HG02642 (cell line): ENCODE measurements around the gene ZSWIM2.
"Not testable (repeated sequence)": the region's sequence is repeated elsewhere in the genome, so short reads cannot be mapped to it uniquely, and the experiment has no call there.

Experiments used
- ATAC-seq: cut with Tn5 transposase; IDR thresholded peaks from one replicate; pipeline ENCODE4 v1.9.1; 2021; ENCODE audit warnings: mild to moderate bottlenecking; ENCODE audit not compliant: unreplicated experiment, poor library complexity

The ZSWIM2 gene, protein sequence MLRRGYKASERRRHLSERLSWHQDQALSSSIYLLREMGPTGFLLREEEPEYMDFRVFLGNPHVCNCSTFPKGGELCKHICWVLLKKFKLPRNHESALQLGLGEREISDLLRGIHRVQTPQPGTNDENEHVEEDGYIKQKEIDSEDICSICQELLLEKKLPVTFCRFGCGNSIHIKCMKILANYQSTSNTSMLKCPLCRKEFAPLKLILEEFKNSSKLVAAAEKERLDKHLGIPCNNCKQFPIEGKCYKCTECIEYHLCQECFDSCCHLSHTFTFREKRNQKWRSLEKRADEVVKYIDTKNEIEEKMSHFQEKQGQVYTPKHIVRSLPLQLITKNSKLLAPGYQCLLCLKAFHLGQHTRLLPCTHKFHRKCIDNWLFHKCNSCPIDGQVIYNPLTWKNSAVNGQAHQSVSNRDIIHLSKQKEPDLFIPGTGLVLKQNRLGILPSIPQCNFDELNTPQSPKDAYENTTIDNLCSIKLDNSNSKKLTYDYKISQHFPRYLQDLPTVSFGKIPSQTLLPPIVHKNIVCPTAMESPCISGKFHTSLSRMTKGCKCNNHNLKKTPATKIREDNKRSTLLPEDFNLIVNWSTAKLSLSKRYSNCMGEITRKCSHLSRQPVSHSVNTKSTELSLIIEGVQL

DNA sequence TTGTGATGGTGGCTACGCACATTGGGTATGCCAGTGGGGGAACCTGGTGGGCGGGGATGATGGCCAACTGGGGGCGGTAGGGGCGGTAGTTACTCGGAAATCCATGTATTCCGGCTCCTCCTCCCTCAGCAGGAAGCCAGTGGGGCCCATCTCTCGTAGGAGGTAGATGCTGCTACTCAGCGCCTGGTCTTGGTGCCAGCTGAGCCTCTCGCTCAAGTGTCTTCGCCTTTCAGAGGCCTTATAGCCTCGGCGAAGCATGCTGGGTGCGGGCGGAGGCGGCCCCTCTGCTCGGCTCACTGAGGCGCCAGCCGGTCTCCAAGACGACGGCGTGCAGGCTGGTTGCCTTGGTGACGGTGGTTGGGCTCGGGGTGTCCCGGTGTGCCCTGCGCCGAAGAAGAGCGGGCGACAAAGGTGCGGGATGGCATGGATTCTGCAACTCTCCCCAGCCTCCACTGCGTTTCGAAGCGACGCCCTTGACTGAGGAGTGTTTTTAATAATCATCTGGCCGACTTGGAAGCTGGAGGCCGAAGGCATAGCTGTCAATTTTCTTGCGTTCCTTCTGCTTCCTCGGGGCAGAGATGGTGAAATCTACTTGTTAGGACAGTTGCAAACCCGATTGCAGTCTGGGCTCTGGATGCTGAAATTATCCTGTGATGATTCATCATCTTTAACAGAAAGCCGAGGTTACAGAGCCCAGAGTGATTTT is at the start of gene ZSWIM2:
Gene ZSWIM2, minus strand, starts transcription at position 298 of the 706 bp plus-strand sequence. Its CDS starts 40 bp downstream, at position 258.
- peak; percentile 89 for ATAC-seq

DNA sequence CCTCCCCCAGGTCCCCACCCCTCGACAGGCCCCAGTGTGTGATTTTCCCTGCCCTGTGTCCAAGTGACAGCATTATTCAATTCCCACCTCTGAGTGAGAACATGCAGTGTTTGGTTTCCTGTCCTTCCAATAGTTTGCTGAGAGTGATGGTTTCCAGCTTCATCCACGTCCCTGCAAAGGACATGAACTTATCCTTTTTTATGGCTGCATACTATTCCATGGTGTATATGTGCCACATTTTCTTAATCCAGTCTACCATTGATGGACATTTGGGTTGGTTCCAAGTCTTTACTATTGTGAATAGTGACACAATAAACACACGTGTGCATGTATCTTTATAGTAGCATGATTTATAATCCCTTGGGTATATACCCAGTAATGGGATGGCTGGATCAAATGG is 47.2 kb upstream of the ZSWIM2 start:
- ATAC-seq, result not testable (repeated sequence)

DNA sequence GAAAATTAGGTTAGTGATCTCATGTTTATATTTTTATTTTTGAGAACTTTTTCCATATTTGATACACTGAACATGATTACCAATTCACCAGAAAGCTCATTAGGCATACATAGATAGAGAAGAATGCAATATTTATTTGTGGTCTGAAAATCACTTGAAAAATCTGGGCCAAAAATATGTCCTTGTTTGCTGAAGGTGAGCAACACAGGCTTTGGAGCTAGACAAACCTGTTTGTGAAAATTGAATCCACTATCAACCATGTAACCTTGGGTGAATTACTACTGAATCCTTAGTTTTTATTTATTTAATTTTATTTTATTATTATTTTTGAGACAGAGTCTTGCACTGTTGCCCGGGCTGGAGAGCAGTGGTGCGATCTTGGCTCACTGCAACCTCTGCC is 46.5 kb upstream of the ZSWIM2 start:
- ATAC-seq, result no peak

DNA sequence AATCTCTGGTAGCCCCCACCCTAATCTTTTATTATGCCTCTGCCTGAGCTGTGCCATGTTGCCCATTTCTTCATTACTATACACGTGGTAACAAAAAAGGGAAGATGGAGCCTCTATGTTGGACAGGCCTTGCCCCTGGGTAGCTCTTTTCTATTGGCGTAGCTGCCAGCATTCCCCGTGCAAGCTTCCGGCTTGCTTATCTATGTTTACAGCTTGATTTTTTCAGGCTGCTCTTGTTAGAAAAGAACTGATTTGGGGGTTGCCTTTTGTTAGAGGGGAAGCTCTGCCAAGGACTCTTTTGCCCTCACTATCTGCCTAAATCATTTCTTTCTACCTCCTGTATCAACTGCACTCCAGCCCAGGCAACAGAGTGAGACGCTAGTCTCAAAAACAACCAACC is 45.5 kb upstream of the ZSWIM2 start:
- ATAC-seq, result no peak

DNA sequence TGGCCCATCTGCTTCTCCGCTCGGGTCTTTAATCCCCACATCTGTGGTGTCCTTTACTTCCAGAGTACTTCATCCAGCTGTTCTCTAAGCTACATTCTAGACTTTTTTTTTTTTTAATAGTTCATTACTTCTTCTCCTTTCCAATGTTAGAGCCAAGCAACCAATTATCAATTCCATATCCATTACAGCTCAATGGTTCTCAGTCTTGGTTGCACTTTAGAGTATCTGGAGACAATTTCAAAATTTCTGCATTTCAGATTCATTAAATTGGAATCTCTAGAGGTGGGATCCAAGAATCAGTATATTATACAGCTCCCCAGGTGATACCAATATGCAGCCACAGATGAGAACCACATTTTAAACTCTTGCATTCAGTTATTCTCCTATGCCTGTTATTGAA is 43.9 kb upstream of the ZSWIM2 start:
- no peak for ATAC-seq

DNA sequence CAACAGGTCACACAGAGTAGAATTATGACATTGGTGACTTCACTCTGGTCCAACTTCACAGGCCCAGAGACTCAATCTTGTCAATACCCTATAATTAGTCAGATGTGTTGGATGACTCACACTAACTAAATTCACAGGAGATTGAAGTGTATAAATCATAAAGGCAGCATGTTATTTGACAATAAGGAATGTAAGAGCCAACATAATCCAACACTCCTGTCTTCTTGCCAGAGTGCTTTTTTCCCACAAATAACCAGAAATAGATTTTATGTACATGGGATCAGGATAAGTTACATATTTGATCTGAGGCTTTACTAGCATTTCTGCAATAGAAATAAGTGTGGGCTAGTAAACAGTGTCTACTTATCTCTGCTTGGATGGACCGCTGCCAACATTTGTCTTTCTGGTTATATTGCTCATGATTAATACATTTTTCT is 42.2 kb upstream of the ZSWIM2 start:
- ATAC-seq, result no peak

DNA sequence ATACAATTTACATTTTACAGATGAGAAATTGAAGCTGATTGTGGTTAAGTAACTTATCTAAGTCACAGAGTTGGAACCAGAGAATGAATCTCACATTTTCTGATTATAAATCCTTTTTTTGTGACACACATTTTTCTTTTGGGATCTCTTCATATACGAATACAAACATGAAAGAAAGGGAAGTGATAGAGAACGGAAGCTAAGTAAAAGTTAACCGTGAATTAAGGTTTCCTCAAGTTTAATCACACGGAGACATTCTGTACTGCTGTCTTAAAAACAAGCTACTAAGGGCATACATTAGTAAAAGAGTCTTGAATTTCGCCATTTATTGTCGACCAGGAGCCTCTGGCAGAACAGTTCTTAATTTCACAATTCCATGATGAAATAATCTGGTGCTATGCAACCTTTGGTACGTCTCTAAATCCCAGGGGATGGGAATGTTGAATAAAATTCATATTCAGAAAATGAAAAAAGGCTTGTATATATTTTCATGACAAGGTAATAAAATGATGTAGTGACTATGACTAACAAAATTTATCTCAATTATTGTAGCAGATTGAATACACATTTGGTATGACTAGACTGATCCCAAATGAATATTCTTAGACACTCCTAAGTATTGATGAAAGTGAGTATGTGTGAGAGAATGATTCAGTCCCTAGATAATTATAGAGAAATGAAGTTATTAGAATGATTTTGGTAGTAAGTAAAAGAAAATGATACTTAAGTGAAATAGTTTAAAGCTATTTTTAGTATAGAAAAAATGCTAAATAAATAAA is 40.3 kb upstream of the ZSWIM2 start:
- no peak for ATAC-seq

DNA sequence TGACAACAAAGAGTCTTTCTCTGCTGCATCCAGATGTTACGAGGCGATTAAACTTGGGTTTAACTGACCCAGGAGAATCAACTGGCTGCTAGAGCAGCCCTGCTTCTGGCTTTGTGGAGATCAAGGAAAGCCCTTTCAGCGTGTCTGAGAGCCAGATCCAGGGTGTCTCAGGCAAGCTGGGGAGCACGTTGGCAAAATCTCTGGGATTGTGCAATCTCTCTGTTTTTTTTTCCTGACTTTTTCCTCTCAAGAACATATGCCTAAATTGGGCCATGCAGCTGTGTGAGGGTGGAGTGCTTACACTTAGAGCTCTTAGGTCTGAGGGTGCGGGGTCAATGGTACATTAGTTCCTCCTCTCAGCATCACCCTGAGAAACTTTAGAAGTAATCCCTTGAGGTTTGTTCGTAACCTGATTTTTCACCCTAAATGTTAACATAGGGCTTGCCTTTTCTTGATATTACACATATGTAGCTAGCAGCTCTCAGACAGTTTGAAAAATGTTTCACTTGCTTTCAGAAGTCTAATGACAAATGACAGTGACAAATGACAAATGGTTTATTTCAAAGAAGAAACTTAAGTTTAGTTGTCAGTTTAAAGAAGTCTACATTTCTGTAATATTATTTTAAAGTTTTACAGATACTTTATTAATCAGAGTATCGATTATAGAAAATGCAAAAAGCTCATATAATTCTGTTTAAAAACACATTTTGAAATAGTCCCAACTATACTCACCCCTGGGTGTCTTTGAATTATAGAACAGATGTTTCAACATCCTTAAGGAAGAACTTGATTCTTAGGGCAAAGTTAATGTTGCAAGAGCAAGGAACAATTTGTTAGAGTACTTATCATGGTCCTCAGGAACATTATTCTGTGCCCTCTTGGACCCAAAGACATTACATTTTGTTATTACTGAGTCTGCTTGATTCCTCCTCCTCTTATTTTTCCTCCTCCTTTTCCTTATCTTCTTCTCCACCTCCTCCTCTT is 38.4 kb upstream of the ZSWIM2 start:
- no peak for ATAC-seq

DNA sequence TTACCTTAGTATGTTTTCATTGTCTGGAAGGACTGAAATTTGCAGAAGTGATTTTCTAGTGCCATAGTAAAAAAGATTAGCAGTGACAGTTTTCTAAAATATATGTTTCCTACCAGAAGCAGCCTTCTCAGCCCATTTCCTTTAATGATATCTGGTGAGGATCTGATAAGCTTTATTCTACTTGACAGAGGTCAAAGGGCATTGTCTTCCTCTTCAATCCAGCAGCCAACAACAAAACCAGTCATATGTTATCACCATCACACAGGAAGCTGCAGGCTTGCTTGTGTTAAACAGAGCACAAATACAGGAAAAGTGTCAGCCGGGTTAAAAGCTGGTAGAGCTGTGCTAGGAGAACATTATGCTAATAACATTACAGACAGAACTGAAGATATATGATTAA is 35.6 kb upstream of the ZSWIM2 start:
- no peak for ATAC-seq

DNA sequence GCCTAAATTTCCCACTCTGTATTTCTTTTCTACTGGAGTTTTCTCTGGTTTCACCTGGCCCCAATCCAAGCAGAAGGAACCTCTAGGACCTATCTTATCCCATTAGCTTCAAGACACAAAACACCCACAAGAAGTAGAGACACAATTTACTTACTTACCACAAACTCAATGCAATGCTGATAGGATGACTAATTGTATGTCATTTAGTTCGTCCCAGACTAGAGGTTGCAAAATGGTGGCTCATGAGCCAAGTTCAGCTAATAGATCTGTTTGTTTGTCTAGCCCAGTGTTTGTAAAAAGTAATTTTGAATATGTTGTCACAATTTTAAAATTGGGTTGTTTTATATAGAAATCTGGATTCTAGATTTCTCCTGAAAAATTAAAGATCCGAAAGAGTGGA is 34.7 kb upstream of the ZSWIM2 start:
- ATAC-seq, result no peak

DNA sequence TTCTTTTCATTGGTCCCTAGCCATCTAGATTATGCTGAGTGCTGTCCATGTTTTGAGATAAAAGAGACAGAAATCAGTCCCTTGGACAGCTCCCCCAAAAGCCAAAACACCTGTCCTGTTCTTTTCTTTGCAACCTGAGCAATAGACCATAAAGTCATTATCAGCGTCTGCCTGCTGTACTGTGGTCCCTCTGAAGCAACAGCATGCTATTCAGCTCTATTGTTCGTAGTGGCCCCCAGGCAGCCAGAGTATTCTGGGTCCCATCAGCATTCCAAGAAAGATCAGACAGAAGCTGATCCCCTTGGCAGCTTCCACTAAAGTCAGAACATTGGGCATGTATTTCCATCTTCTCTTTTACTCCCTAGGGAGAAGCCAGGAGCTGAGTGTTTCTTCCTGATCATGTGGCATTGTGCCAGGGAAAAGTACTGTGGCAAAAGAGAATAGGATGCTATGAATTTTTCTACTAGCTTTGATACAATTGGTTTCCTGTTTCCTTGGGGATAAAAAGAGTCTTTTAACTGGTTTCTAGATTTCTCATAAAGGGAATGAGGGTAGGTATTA is 33.6 kb upstream of the ZSWIM2 start:
- ATAC-seq, result no peak

DNA sequence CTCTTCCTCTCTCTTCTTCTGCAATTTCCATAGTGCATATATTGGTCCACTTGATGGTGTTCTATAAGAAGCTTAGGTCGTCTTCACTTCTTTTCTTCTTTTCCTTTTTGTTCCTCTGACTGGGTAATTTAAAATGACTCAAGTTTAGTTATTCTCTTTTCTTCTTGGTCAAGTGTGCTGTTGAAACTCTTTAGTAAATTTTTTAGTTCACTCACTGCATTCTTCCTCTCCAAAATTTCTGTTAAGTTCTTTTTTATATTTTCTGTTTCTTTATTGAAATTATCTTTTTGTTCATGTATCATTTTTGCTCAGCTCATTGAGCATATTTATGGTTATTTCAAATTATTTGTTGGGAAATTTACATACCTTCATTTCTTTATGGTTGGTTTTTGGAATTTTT is 32.7 kb upstream of the ZSWIM2 start:
- ATAC-seq, result no peak

DNA sequence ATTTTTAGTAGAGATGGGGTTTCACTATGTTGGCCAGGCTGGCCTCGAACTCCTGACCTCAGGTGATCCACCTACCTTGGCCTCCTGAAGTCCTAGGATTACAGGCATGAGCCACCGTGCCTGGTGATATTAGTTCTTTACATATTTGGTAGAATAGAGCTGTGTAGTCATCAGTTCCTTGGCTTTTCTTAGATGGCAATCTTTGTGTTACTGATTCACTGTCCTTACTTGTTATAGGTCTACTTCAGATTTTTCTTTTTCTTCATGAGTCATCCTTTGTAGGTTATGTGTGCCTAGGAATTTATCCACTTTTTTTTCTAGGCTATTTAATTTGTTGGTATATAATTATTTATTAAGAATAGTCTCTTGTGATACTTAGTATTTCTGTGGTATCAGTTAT is 30.3 kb upstream of the ZSWIM2 start:
- ATAC-seq, result no peak

DNA sequence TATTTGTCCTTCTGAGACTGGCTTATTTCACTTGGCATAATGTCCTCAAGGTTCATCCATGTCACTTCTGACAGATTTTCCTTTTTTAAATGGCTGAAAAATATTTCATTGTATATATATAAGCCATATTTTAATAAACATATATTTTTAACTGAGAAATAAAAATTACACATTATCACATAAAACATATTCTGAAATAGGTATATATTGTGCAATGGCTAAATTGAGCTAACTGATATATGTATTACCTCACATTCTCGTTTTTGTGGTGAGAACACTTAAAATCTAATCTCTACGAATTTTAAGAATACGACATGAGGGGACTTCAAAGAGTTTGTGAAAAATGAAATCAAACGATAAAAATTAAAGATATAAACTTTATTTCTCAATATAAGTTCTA is 25.7 kb upstream of the ZSWIM2 start:
- ATAC-seq, result no peak

DNA sequence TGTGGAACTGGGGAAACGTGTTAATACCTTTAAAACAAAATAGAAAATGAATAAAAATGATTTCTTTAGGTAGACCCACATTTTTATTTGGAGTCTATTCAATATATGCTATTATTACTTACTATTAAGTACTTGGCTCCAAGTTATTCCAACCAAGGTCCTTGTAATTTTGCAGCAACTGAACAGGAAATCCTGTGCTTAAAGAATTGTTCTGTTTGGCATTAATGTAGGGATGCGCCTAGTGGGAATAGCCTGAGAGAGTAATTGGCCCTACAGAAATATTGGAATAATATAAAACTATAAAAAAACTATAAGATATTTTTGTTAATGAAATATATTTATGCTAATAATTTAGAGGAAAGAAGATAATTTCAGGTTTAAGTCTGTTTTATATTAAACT is 22.9 kb upstream of the ZSWIM2 start:
- no peak for ATAC-seq

DNA sequence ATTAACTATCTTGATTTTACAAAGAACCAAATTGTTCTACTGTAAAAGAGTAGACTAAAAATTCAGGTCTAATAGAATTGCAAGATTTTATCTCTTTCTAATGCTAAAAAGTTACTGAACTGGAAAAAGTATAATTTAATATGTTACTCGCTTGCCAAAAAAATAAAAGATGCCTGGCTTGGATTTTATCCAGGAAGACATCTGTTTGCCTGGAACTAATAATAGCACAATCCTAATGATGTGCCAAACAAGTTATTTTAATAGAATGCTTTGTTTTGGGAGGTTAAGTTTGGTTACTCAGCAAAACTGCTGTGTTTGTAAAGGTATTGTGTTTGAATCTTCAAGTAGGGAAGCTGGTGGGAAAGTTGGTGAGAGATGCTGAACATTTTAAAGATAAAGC is 19.4 kb upstream of the ZSWIM2 start:
- no peak for ATAC-seq

DNA sequence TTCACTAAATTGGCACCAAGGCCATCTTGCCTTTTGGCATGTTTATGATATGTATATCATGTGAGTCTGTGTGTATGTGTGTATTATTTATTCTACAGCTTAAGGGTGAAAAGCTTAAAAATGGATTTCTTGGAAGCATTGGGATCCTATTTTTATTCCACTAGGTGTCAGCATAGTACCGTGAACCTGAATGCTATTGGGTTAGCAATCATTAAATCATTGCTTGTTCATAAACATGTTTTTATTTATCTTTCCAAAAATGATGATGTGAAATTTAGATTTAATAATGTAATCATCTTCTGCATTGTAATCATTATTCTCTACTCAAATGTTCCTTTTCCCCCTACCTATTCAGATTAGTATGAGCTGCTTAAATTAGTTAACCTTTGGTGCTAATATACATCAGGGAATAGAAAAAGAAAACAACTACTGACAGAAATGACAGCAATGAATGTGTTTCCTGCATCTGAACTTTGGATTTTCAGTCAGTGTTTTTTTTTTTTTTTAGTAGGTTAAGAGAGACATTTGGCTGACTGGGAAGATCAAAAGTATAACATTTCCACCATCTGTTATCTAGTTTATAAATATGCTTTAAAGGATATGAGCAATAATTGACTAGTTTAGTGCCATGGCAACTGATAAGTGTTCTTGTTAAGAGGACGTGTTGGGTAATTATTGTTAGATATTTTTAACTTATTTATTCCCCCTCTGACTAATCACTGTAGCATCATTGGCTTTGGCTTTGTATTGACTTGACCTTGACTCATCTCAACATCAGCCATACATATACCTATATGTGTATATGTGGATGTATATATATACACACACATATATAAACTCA is 14.1 kb upstream of the ZSWIM2 start:
- ATAC-seq, result no peak

DNA sequence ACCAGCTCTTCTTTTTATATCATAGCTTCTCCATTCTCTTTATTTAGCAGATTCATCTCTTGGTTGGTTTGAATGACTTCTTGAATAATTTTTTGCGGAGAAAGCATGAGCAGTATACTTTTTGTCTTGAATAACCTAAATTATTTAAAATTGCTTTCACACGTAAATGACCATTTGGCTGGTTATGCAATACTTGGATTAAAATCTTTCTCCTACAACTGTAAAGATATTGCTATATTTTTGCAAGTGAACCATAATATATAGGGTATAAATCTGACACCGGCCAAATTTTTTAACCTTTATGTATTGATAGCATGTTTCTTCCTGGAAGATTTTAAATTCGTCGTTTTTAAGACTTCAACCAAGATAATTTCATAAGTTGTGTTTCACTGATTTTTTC is 6.2 kb upstream of the ZSWIM2 start:
- ATAC-seq, result no peak
